Stimulated activated CD8-positive, alpha-beta memory T cell treated with anti-CD3 and anti-CD28 coated beads, Interleukin-12 subunit alpha, Interleukin-12 subunit beta, amount 100 ng/mL, for 24 hours (primary cell): Measurements from ENCODE around the gene TVP23A.
"Not testable (repeated sequence)": the region's sequence is repeated elsewhere in the genome, so short reads cannot be mapped to it uniquely, and the experiment has no call there.

ENCODE experiments used
- DNase-seq: peaks from one replicate; pipeline ENCODE4 v3.0.0-alpha.2; 2020; ENCODE audit errors: extremely low read depth

Gene TVP23A

DNA sequence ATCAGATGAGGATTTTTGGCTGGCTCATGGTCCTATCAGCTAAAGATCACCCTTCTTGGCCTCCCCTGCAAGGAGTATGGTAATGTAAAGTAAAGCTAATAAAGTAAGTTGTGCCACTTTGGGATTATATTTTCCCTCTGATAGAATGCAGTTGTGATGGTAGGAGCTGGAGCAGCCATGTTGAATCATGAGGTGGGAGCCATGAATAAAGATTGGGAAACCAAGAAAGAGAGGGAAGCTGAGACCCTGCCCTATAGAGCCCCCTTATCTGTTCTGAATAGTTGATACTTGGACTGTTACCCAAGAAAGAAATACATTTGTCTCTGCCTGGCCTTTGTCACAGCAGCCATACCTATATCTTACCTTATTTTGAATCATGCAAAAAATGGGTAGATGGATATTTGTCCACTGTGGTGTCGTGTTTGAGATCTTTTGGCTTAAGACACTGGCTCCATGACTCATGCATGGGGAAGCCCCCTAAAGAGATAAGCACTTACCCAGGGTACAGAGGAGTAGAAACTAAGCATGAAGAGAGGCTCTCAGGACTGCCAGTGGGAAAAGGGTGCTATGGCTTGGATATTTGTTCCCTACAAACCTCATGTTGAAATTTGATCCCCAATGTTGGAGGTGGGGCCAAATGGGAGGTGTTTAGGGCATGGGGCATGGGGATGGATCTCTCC lies 17.7 kb upstream of the TVP23A start:
- DNase-seq: no peak

DNA sequence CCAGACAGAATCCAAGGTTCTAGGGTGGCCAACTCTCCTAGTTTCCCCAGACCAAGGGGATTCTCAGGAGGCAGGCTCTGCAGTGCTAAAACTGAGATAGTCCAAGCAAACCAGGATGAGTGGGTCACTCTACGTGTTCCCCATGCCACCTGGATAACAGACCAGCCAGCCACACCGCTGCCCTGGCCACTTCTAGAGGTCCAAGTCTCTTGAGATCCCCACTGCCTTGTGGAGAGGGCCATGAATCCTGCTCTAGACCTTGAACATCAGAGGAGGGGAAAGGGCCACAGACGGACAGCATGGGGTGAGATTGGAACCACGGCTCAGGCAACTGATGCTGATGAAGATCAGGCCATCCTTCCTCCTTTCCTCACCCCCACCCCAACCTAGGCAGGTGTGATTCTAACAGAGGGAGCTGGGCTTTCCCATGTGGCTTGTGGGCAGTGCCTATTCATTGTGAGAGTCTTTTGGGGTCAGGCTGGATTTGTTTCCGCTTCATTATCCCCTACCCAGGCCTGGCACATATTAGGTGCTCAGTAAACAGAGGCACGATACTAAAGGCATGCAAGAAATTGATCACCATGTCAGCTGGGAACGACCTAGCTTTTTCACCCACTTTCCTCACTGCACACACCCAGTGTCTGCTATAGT lies 16.8 kb upstream of the TVP23A start:
- no peak for DNase-seq

GRCh38 chr16:10834766-10835165 lies 16.2 kb upstream of the TVP23A start:
- no peak for DNase-seq

DNA sequence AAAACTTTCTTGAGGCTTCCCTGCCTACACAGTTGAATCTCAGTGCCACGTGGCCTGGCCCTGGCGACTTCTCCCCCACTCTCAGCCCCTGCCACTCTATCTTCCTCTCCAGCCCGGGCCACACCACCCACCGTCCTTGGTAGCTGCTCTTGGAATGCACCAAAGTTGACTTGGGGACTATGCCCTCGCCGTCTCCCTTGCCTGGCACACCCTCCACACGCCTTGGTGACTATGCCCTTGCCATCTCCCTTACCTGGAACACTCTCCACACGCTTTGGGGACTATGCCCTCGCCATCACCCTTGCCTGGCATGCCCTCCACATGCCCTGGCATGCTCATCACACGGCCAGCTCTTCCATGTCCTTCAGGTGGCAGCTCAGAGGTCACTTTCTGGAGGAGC lies 15.5 kb upstream of the TVP23A start:
- DNase-seq: no peak

- no peak for DNase-seq
Observed at GRCh38 chr16:10833271-10833670, 14.7 kb upstream of the TVP23A start.

- no peak for DNase-seq
Observed at GRCh38 chr16:10831894-10832886, 13.6 kb upstream of the TVP23A start.

GRCh38 chr16:10830240-10830639 lies 11.6 kb upstream of the TVP23A start:
- not testable (repeated sequence) for DNase-seq

DNA sequence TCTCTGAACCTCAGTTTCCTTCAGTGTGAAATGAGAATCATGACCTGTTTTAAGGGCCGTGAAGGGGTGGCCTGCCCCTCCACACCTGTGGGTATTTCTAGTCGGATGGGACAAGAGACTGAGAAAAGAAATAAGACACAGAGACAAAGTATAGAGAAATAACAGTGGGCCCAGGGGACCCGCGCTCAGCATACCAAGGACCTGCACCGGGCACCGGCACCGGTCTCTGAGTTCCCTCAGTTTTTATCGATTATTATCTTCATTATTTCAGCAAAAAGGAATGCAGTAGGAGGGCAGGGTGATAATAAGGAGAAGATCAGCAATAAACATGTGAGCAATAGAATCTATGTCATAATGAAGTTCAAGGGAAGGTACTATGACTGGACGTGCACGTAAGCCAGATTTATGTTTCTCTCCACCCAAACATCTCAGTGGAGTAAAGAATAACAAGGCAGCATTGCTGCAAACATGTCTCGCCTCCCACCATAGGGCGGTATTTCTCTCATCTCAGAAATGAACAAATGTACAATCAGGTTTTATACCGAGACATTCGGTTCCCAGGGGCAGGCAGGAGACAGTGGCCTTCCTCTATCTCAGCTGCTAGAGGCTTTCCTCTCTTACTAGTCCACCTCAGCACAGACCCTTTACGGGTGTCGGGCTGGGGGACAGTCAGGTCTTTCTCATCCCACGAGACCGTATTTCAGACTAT lies 10.9 kb upstream of the TVP23A start:
- DNase-seq: not testable (repeated sequence)

- DNase-seq: no peak
Observed at GRCh38 chr16:10828851-10829366, 10.3 kb upstream of the TVP23A start.

GRCh38 chr16:10827691-10828341 lies 9.2 kb upstream of the TVP23A start:
- no peak for DNase-seq

- DNase-seq: no peak
Observed at GRCh38 chr16:10824111-10824893, 5.7 kb upstream of the TVP23A start.

GRCh38 chr16:10822702-10823101 lies 4.1 kb upstream of the TVP23A start:
- DNase-seq: no peak

GRCh38 chr16:10820546-10820945 lies 2.0 kb upstream of the TVP23A start:
- no peak for DNase-seq

- no peak for DNase-seq
Observed at GRCh38 chr16:10817514-10817913, 1.1 kb downstream of the TVP23A start.

DNA sequence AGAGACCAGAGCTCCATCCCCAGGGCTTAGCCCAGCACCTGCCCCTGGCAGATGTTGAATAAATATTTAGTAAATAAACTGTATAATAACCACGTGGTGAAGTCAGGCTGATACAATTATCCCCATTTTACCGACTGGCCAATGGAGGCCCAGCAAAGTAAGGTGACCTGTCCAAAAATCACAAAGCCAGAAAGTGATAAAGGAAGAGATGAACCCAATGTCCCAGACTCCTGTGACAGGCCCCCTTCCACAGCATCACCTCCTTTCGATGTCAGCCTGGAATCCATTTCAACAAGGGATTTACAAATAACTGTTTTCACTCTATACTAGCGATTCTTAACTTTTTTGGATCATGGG lies 5.5 kb downstream of the TVP23A start:
- no peak for DNase-seq

DNA sequence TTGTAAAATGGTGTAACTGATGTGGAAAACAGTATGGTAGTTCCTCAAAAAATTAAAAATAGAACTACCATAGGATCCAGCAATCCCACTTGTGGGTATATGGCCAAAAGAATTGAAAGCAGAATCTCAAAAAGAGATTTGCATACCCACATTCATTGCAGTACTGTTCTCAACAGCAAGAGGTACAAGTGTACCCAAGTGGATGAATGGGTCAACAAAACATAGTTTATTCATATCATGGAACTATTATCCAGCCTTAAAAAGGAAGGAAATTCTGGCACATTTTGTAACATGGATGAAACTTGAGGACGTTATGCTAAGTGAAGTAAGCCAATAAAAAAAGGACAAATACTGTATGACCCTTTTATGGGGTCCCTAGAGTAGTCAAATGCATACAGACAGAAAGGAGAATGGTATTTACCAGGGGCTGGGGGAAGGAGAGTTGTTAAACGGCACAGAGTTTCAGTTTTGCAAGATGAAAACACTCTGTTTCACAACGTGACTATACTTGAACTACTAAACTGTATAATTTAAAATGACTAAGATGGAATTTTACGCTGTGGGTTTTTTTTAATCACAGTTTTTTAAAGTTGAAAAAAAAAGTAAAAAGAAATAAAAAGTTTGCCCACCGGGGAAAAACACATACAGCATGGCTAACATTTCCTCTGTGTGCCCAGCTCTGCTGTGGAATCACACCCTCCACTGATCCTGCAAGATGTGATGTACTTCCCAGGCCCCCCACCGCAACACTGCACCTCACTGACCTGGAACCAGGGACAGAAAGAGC lies 6.1 kb downstream of the TVP23A start:
- DNase-seq: no peak

GRCh38 chr16:10809706-10810105 lies 8.9 kb downstream of the TVP23A start:
- no peak for DNase-seq

DNA sequence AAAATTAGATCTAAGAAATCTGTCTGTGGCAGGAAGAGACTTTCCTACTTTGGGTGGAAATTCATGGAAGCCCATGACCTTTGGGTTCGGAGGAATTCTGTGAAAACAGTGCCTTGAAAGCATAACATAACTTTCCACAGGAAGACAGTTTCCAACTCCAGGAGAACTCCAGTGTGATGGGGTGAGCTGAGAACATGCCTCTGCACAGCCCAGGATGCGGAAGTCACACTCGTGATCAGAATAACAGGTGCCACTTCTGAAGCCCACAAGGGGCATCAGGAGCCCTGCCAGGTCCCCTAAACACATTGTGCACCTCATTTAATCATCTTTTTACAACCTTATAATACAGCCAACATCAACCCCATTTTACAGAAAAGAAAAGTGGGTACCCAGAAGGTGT lies 9.7 kb downstream of the TVP23A start:
- DNase-seq: no peak

DNA sequence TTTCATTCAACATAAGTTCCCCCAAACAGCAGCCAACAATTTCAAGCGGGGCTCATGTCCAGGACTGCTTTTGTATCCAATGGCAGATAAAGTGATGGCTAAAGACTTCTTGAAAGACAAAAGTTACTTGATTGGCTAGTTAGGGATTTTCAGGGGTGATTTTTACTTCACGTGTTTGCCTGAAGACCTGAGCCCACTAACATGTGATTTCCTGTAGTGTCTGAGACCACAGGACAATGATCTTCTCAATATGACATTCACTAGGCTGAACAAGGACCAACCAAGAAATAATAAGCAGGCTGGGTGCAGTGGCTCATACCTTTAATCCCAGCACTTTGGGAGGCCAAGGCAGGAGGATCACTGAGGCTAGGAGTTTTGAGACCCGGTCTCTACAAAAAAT lies 10.4 kb downstream of the TVP23A start:
- DNase-seq: no peak

- DNase-seq: no peak
Observed at GRCh38 chr16:10806698-10807097, 11.9 kb downstream of the TVP23A start.
